GM12874 (cell line): ENCODE measurements around the gene ZCCHC4.

ENCODE experiments used
- CTCF ChIP-seq: IDR thresholded peaks from 2 replicates; pipeline ENCODE4 v1.5.1; 2011; ENCODE audit warnings: low read depth, mild to moderate bottlenecking, control low read depth, low read length, moderate library complexity; ENCODE audit not compliant: insufficient read depth

The ZCCHC4 gene

GRCh38 chr4:25367877-25368276, 55.3 kb downstream of the ZCCHC4 start:
- no peak for TF ChIP-seq CTCF

- no peak for TF ChIP-seq CTCF
These were observed 55.7 kb downstream of the ZCCHC4 start for GRCh38 chr4:25368315-25368714.

- no peak for TF ChIP-seq CTCF
These were observed 57.7 kb downstream of the ZCCHC4 start for GRCh38 chr4:25370242-25370641.

GRCh38 chr4:25376754-25377571, 64.4 kb downstream of the ZCCHC4 start, which contains the start of gene ANAPC4:
ANAPC4 (plus strand) TSS chr4:25377263; CDS start chr4:25377428, 165 bp downstream.
- no peak for TF ChIP-seq CTCF

- no peak for TF ChIP-seq CTCF
These were observed 65.2 kb downstream of the ZCCHC4 start for GRCh38 chr4:25377572-25378436.

- no peak for TF ChIP-seq CTCF
These were observed 65.8 kb downstream of the ZCCHC4 start for GRCh38 chr4:25378437-25378743.

- no peak for TF ChIP-seq CTCF
These were observed 67.0 kb downstream of the ZCCHC4 start for GRCh38 chr4:25379591-25379990.
